Fibroblast of skin of back (primary cell): ENCODE results near the gene ARL3.
"Not testable (repeated sequence)": the region's sequence is repeated elsewhere in the genome, so short reads cannot be mapped to it uniquely, and the experiment has no call there.

ENCODE experiments used
- DNase-seq: peaks from one replicate; pipeline ENCODE4 v3.0.0-alpha.2; 2013

ARL3 gene

DNA sequence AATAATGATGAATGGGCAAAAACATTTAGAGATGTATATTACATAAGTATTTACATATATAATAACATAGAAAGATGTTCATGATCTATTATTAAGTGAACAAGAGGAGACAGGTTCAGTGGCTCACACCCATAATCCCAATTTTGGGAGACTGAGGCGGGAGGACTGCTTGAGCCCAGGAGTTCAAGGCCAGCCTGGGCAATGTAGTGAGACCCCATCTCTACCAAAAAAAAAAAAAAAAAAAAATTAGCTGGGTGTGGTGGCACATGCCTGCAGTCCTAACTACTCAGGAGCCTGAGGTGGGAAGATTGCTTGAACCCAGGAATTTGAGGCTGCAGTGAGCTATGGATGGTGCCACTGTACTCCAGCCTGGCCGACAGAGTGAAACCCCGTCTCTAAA lies 12.4 kb downstream of the ARL3 start:
- DNase-seq, result no peak

DNA sequence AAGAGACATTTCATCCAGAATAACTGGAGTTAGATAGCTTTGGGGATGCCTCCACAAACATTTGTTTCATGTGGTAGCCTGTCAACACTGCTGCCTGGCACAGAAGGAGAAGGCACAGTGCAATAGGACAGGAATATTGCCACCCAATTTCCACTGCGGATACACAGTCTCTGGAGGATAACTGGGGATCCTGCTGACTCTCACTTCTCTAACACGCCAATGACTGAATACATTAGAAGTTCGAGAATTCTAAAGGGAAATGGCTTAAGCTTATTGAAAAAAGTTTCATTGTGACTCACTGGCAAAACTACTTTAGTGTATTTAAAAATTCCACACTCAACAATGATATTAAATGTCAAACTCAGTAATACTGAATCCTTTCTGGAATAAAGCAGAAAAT lies 12.9 kb downstream of the ARL3 start:
- DNase-seq, result peak; percentile 71

DNA sequence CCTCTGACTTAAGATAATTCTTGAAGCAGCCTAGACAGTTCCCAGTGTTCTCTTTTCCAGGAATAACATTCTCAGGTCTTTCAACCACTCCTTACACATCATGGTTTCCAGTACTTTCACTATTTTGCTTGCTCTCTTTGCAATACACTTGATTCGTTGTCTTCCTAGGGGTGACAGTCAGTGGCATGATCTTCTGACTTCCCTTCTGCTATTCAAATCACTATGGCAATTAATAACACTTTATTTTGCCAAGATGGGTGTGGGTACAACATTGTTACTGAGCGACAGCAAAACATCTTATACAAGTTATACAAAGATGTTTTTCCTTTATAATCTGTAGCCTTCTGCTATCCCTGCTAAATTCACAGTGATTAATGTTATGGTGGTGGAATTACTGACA lies 15.3 kb downstream of the ARL3 start:
- DNase-seq, result no peak

DNA sequence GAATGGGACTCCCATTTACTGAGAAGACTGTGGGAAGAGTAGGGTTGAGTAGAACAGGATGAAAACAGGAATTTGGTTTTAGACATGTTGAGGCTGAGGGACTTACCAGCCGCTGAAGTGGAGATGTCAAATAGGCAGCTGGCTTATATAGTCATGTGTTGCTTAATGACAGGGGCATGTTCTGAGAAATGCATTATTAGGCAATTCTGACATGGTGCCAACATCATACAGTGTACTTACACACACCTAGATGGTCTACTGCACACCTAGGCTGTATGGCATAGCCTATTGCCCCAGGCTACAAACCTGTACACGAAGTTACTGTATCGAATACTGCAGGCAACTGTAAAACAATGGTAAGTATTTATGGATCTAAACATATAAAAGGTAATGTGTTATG lies 17.5 kb downstream of the ARL3 start:
- DNase-seq, result no peak

DNA sequence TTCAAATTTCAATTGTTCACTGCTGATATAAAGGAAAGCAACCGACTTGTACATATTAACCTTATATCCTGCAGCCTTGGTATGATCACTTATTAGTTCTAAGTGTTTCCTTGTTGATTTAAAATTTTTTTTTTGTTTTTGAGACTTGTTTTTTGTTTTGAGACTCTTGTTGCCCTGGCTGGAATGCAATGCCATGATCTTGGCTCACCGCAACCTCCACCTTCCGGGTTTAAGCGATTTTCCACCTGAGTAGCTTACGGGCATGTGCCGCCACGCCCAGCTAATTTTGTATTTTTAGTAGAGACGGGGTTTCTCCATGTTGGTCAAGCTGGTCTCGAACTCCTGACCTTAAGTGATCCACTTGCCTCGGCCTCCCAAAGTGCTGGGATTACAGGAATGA lies 18.8 kb downstream of the ARL3 start:
- DNase-seq, result not testable (repeated sequence)

DNA sequence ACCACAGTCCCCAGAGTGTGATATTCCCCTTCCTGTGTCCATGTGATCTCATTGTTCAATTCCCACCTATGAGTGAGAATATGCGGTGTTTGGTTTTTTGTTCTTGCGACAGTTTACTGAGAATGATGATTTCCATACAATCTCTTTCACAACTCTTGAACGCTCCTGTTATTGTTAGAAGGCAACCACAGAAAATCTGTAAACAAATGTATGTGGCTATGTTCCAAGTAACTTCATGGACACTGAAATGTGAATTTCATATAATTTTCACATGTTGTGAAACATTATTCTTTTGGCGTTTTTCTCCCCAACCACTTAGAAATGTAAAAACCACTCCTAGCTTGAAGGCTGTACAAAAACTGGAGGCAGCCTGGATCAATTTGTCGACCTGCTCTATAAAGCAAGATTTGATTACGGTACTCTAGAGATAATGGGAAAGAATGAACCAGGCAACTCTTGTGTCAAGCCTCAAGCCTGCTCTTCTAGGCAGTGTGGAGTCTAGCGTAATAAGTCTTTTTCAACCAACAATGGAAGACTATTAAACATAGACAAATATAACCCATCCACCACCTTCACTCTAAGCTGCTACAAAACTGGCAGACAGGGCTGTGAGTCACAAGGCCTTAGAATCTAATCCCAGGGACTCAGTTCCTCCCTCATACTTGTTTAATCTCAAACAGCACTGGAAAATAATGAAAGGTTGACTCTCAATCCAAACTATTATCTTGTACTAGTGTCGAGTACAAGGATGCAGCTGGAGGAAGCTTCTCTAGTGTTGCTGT lies 22.7 kb downstream of the ARL3 start:
- no peak for DNase-seq

DNA sequence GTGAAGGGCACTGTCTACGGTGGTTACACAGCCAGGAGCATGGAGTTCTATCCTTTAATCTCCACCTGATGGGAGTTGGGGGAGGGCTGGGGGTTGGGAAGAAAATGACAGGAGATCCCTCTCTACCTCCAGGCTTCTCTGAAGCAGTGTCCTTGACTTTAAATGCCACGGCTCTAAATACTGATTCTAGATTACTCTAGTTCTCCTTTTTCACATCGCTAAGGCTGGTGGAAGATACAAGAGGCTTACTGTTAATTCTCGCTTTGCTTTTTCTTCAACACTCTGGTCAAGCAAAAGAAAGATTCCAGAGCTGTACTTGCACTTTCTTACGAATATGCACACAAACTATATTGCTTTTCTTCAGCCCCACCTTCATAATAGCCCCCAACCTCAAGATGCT lies 30.5 kb downstream of the ARL3 start:
- no peak for DNase-seq

DNA sequence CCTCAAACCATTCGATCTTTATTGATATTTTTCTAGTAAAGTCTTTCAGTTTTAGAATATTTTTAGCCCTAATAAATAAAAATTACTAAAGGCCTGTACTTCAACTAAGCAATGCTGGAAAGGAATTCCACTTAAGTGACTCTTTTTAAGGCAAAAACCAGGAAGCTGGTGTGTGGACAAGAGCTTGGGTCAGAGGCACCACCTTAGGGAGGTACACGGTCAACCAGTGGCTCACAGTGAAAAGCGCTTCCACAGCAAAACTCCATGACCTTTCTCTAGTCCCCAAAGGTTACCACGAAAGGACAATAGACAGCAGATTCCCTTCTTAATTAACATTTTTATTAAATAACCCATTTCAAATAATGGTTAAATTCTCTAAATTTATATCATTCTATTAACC lies 31.2 kb downstream of the ARL3 start:
- no peak for DNase-seq

DNA sequence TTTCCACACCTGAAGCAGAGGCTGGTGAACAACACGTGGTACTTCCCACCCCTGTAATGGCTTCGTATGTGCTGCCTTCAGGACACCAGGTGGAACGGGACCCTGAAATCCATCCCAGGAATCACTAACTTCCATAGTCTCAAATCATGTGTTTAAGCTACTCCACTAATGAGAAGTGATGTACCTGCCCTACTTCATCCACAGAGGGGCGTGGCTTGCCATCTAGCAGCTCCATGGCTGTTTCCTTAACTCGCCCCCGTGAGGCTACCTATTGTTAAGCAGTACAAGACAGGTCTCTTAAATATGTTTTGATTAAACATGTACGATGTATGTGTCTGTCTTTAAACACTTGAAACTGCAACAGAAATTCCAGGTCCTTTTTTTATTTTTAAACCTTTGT lies 31.8 kb downstream of the ARL3 start:
- no peak for DNase-seq

DNA sequence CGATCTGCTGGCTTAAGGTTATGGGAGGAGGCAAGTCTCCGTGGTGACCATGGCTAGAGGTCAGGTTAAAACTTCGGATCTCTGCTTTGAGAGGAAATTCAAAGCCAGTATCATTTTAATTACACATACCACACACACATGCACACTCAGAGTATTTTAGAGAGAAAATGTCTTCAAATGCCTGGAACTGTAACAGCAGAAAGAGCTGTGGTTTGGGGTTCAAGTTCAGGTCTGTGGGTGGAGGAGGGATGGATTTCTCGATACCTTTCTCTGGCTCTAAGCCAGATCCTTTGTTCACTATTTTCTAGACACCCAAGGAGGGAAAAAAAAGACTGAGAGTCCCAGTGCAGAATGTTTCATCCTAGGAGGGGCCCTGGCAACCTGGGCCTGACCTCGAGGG lies 32.5 kb downstream of the ARL3 start:
- no peak for DNase-seq

DNA sequence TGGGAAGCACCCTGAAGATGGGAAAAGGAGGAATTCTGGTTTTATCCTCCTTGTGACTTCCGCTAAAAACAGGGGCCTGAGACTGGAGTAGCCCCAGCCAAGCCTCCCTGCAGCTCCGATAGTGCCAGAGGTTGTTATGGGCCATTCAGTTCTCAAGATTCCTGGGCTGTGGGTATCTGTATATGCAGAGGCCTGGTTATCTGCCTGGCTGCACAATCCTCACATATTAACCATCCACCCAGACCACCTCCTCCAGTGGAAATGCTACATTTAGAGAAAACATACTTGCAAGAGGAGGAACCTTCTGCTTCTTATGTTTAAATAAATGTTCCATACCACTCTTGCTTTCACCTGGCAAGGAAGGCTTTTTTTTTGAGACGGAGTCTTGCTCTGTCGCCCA lies 34.6 kb downstream of the ARL3 start:
- DNase-seq, result no peak

DNA sequence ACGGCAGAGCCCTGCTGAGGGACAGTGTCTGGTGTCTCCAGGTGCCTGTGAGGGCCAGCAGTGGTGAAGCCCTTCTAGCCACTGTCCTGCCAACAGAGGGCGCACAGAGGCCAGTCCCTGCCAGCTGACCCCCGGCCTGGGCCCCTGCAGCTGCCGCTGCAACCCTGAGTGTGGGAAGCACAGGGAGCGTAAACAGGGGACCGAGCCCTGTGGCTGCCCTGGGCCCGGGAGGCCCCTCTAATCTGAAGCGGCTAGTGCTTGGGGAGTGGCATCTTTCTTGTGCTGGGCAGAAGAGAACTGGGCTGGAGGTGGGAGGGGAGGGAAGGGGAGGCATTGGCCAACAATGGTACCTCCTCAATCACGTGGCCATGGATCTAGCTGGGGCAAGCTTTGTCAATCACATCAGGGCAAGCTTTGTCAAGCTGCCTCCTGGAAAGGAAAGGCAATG lies 35.3 kb downstream of the ARL3 start:
- DNase-seq, result peak; percentile 46

DNA sequence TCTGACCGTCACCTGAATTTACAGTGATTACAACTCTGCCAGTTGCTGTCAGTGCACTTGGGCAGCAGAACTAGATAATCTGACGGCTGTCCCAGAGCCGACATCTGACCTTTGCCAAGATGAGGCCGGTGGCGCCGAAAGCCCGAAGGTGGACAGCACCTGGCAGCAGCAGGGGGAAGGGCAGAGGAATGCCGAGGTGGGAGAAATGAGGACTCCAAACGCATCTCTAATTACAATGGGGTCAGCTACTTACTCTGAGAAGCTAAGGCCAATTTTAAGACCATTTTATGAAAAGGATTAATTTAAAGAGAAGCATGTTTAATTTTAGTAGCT lies 36.2 kb downstream of the ARL3 start:
- no peak for DNase-seq

DNA sequence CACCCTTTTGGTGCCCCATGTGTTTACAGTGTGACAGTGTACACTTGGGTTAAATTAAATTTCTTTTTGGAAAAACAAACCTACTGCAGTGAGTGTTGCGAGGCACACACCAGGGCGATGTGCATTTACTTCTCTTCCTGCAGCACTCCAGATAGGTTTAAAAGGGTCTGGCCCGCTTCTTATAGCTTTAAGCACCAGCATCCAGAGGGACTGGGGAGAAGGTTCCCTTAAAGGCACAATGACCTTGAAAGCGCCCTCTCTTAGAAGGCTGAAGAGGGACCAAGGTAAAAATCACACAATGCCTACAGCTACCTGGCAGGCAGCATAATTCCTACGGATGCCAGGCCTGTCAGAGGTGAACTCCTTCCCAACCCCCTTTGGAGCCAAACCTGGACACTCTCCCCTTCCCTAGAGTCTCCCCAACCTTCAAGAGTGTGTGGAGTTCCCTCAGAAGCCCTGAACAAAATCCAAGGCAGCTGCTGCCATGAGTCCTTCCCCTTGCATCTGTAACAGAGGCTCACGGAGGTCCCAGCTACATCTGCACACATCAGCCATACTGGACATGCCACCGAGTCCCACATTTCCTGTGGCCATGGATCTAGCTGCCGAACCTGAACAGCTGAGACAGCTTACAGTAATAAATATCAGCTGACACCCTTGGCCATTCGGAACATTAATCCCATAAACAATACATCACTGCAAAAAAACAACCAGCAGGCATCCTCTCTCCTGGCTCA lies 36.7 kb downstream of the ARL3 start:
- DNase-seq, result no peak

DNA sequence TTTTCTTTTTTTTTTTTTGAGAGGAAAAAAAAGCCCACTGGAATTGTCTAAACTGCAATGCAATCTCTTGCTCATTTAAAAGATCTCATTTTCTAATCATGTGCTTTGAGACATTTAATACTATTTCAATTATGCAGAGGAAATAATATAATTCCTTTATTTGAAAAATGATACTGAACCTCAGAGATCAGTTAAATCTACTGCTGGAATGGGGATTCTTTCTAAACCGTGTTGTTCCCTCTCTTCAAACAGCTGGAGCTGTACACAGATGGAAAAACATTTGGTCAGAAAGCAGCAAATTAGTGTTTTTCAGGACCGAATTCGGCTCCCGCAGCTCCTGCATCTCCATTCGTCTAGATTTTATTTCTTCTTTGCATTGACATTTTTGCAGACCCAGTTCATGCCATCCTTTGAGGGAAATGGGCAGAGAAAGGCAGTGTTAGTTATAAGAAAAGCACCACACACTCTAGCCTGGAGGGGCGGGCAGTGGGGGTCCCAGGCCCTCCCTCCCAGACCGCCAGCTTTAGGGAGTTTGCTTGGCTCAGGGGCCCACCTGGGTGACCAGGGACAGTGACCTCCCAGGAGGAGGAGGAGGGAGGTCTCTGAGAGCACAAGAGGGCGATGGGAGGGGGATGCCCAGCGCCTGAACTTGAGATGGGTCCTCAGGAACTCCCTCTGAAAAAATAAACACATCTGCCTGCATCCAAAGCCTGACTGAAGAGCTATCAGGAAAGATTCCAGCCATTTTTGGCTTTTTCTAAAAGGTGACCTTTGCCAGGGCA lies 37.5 kb downstream of the ARL3 start:
- no peak for DNase-seq

DNA sequence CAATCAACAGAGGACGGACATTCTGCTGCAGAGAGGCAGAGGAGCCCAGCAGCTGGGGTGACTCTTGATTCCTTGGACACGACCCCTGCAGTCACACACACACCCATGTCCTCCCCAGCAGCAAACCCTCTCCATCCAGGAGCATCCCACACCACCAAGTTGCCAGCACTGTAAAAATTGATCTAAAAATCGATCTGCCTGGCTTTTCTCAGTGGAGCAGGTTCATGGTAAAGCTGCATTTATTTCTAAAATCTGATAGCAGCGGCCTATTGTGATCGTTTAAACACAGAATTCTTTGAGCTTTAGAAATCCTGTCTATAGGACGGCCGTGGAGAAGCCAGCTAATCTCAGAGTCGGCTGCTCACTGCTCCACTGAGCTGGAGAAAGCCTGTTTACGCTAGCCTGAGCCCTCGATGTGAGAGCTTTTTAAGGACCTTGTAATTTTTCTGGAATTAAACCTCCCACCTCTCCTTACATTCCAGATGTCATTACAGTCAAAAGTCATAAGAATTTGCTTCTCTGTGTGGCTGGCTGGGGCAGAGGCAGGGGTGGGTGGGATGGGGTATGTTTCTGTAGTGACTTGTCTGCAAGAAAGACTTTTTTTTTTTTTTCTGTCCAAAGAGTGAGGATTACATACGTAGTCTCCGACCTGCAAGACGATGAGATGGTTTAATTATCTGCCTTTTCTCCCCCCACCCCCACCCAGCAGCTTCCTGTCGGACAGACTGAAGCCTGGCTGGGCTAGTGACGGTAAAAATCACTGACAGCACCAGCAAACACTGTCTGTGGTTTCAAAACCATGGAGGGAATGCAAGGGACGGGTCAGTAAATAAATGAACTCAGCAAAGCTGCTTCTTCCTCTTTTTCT lies 38.3 kb downstream of the ARL3 start:
- peak; percentile 98 for DNase-seq

DNA sequence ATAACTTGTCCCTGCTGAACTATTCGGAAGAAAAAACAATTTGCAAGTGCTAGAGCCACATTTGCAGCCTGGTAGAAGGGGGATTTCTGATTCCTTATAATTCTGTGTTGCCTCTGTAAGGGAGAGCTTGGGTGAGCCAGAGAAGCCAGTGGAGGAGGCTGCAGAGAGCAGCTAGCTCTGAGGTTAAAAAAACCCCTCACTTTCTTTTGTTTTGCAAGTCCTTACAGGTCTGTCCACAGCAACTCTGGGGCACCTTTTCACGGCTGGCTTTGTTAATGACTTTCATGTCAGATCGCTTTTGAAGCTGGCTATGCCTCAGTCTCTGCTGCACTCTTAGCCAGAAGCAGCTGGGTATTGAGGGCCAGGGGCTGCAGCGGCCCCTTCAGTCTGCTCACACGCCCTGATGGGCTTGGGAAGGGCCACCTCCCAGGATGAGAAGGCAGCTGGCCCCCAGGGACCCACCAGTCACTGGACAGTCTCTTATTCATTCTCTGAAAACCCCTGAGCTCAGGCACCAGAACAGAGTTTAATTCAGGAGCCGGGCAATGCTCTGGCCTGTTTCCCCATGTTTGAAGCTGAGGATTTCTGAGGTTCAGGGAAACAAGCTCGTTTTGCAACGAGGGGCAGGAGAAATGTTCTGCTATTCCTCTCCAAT lies 39.1 kb downstream of the ARL3 start:
- DNase-seq, result peak; percentile 24

DNA sequence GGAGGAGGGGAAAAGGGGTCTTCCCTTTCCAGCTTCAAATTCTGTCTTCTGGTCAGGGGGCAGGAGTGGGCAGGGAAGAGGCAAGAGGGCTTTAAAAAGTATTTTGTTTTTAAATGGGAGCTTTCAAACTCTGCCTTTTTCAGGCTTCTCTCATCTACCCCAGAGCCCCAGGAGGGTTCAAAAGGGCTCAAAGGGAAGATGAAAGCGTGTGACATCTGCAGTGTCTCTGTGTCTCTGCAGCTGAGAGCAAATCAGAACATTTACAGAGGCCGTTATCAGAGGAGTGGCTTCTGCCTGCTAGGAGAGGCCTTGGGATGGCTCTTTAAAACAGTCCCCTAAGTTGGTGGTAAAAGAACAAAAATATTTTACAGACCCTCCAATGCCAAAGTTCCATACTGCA lies 39.6 kb downstream of the ARL3 start:
- DNase-seq, result no peak

DNA sequence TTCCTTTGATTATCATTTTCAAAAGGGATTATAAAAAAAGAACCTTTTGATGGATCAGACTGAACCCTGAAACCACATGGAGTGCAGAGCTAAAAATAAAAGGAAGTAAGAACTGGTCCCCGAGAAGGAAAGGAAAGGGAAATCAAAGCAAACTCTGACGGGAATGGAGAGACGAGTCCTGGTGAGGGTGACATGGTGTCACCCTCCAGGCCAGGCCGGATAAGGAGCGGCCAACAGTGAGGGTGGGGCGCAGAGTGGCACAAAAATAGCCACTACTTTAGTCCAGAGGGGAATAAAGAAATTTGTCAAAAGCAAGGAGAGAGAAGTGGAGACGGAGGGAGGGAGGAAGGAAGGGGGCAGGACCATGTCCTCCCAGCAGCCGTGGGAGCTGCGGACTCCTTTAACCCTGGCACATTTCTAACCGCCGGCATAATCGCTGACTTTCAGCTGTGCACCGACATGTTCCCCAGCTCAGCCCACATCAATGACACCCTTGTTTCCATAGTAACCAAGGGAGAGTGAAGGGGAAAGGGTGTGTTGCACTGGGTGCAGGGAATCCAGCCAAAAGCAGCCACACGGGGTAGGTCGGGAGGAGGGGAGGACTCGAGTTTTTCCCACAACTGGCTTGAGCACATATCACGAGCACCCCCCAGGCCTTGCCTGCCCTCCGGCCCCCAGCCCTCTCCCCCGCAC lies 40.2 kb downstream of the ARL3 start:
- peak; percentile 80 for DNase-seq

DNA sequence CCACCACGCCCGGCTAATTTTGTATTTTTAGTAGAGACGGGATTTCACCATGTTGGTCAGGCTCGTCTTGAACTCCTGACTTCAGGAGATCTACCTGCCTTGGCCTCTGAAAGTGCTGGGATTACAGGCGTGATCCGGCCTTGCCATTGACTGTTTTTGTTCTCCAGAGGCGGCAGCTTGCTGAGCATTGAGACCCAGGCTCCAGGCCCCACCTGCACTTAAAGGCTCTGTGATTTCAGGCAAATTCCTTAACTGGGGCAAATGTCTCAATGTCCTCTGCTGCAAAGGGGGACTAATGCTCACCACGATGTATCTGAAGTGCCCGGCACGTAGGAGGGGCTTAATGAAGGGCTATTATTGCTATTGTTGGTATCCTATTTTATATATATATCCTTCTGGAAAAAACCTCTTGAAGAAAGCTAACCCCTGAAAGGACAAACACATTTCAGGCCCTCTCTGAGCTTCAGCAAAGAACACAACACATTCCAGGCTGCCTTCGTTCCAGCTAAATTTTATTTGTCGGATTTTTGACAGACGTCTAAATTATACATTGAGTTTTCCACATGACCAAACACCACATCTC lies 40.9 kb downstream of the ARL3 start:
- no peak for DNase-seq

DNA sequence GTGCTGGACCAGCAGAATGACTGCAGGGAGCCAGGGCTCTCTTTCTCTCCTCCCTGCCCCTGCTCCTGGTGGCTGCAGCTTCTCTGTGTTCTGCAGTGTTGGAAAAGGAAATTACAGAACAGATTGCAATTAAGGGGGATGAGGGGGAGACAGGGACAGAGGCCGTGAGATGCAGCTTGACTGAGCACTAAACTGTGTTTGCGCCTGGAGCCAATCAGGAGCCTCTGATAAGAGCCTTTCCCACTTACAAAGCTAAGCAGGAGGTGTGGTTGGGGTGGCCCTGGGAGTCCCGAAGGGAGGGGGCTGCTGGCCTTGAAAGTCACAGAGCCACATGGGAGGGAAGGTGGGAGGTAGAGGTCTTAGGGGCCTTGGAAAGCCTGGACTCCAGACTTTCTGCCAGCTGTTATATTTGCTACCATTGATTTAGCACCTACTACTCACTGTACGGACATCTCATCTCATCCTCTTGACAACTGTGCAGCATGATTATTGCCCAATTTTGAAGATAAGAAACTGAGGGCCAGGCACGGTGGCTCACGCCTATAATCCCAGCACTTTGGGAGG lies 43.2 kb downstream of the ARL3 start:
- DNase-seq, result no peak
